AML-193 (cell line): Measurements from ENCODE around the gene RPL18A.
A peak's percentile ranks its signal among the peaks of the same experiment; 100 is the strongest.

ENCODE experiments used
- DNase-seq, 2 experiments: peaks; one replicate each; lab custom pipeline; 2025; lab: John Stamatoyannopoulos, UW

The RPL18A gene

DNA sequence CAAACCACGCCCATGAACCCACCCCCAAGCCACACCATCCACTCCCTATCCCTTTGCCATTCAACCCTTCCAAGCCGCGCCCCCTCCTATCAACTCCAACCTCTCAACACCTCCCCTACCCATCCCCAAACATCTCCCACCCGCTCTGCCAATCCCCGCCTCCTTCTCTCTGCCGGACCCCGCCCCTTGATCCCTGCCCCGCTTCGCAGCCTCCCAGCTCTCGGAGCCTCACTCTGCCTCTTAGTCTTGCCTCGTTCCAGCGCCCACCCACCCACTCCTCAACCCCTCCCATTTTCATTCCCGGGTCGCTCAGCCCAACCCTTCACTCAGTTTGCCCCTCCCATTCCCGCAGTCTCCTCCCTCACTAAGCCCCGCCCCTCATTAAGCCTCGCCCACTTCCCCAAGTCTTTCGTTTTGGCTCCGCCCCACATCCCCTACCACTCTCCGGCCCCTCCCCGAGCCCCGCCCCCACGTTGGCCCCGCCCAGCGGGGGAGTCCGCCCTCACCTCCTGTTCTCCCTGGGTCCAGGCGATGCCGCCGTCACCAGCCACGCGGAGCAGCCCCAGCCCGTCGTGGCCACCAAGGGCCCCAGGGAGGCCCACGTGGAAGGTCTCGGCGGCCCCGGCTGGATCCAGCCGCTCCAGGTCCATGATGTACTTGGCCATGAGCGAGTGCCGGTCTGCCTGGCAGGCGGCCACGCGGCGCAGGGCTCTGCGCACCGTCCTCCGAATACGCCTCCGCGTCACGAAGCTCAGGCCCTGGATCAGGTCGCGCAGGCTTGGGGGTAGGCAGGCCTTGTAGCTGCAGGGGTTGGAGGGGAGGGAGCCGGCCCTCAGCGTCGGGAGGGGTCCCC, 17.7 kb upstream of the RPL18A start:
- DNase-seq, result no peak

DNA sequence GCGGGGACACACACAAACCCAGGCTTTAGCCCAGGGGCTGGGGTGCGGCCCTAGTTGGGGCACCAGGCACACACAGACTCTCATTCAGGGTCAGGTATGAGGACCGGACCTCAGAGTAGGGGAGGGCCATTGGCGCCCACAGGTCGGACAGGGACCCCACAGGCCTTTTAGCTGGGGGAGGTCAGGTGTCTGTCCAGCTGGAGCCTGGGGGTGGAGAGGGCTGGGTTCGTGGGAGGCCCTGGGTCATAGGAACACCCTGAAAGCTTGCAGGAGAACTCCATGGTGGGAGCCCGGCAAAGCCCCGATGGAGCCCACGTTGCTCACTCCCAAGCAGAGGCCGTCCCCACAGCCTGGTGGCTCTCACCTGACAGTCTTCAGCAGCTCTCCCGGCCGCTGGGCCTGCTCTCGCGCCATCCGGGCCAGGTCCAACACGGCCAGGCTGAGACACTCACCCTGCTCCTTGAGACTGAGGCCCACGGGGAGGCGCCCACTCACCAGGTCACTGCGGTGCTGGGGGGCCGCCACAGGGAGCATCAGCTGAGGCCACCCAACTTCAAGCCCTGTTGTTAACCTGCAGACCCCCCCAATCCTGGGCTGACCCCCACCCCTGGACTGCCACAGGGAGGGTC, 16.9 kb upstream of the RPL18A start:
- no peak for DNase-seq

DNA sequence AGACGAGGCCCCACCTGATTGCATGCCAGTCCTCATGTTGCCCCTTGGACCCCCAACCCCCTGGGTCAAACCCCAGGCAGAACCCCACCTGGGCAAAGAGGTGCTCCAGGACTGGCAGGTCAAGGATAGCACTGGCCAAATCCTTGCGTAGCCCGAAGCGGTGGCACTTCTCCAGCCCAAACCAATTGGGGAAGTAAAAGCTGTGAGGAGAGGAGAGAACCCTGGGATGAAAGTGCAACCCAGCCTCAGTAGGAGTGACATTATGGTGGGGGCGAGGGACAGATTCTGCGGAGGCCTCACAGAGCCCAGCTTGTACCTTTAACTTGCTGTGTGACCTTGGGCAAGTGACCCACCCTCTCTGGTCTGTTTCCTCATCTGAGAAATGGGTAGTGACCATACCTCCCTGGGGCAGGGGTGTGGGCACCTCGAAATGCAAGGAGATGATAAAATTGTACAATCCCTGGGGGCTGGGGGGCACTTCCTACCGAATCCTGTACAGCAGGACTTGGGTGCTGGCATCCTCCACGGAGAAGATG, 16.4 kb upstream of the RPL18A start:
- DNase-seq, result no peak

DNA sequence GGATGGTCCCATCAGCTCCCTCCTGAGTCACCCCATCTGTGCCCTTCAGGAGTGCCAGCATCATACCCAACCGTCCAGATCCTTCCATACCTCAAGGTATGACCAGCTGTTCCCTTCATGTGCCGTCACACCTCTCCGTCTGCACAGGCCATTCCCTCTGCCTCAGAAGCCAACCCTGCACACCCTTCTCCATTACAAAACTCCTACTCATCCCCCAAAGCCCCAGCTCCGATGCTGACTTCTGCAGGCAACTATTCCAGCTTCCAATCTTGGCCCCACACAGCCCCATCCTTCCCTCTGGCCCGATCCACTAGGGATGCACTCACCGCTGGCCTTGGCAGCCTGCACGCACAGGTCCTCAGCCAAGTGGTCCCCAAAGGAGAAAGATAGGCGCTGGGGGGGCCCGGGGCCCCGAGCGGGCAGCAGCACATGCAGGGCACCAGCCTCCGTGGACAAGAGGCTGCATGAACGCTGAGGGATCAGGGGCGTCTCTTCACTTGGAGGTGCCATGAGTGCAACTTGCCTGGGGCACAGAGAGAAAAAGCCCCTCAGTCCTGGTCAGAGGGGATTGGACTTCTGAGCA, 15.7 kb upstream of the RPL18A start:
- DNase-seq, result no peak

DNA sequence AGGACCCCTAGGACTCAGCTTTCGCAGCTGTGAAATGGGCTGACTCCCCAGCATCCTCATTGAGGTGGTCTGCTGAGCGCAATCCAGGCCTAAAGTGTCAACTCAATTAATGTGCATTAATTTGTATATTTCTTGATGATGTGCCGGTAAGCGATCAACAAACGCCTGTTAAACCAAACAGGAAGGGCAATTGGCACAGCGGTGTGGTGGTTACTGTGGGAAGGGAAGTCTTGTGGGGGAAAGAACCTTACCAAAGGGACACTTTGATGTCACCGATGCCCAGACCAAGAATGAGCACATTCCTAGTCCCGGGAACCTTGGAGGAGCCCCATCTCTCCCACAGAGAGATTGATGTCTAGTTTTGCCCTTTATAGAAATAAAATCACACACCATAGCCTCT, 13.6 kb upstream of the RPL18A start:
- no peak for DNase-seq

DNA sequence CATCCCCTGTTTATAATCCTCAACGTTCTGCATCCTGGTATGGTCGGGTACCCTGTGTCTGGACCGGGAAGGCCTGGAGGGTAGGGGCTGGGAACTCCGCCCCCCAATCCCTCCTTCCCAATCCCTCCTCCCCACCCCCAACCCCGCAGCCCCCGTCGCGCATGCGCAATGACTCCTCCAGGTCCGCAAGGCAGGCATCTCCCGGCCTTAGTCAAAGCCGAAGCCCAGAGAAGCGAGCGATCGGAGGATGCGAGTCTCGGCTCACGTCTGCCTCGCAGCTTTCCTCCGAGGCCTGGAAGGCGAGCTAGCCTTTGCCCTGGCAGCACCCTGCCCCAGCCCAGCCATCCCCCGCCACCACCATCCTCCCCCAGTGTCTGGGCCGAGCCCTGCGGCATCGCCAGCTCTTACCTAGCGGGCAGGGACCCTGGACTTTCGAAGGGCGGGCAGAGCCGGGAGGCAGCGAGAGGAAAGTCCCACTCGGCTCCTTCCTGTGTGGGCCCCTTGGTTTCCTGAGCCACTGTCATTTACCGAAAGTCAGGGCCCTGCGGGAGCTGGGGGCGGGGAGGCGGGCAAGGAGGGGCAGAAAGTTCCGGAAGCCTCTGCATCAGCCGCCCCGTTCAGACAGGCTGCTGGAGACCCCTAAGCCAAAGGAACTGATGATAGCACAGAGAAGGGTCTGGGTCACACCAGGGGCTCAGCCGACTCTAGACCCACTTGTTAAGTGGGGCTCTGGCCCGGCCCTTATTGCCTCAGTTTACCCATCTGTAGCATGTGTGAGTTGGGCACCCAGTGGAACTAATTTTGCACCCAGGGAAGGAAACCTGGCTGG, 12.0 kb upstream of the RPL18A start, which contains the start of gene JAK3:
Gene JAK3, minus strand, starts transcription at position 445 of the 829 bp plus-strand sequence. CDS start 3,565 bp downstream, outside the sequence.
- DNase-seq, result no peak

DNA sequence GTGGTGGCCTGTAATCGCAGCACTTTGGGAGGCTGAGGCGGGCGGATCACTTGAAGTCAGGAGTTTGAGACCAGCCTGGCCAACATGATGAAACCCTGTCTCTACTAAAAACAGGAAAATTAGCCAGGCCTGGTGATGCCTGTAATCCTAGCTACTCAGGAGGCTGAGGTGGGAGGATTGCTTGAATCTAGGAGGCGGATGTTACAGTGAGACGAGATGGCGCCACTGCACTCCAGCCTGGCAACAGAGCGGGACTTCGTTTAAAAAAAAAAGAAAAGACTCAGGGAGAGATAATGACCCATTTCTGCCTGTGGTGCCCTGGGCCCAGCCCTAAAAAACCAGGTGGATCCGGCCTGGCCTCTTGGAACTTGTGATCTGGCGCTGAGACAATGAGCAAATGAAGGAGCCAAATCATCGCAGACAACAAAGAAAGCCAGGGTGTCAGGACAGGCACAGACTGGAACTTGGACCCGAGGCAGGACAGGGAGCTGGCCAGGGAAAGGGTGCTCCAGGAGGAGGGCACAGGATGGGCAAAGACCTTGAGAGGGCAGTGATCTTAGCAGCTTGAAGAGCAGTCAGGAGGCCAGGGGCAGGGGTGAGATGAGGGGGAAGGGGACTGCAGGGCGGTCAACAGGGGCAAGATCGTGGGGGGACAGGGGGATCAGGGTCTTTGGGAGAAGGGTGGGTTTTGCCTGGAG, 11.0 kb upstream of the RPL18A start:
- no peak for DNase-seq

DNA sequence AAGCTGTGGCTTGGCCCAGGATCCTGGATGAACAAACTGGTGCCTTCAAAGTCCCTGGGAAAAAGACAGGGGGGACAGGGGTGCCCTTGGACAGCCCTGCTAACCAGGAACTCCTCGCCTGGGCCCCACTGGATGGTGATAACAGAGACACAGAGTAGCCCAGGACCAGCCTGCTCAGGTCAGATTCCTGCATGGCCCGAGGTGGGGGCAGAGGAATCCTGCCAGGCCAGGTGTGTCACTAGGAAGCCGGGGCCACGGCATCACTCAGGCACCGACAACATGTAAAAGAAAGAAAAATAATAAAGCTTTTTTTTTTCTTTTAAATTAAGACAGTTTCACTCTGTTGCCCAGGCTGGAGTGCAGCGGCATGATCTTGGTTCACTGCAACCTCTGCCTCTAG, 5.6 kb upstream of the RPL18A start:
- DNase-seq, result no peak

DNA sequence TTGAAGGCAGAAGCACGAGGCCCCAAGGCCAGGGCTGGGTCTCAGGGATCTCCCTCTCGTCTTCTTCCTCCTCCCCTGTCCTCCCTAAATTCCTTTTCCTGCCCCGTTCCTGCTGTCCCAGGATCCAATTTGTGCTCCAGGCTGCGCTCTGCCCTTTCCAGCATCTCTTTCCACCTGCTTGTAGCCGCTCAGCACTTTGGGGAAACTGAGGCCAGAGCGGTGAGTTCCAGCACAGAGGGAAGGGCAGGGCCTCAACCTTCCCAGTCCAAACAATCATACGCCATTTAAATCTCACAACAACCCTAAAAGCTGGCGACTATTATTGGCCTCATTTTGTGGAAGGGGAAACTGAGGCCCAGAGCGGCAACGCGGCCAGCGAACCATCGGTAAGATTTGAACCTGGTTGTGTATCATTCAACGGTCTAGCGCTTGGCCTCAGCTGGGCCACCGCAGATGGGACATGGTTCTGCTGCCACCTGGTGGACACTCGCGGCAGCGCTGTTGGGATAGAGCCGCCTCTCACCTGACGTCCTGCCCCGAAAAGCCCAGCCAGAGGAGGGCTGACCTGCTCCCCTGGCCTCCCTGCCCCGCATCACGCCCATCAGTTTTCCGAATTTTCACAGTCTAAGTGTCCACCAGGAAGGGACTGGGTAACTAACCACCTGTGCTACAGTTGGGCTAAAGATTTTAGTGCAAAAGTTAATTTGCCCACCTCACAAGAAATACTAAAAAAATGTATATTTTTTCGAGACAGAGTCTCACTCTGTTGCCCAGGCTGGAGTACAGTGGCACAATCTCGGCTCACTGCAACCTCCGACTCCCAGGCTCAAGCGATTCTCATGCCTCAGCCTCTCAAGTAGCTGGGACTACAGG, 4.2 kb upstream of the RPL18A start:
- DNase-seq, result peak; percentile 63 to 67

DNA sequence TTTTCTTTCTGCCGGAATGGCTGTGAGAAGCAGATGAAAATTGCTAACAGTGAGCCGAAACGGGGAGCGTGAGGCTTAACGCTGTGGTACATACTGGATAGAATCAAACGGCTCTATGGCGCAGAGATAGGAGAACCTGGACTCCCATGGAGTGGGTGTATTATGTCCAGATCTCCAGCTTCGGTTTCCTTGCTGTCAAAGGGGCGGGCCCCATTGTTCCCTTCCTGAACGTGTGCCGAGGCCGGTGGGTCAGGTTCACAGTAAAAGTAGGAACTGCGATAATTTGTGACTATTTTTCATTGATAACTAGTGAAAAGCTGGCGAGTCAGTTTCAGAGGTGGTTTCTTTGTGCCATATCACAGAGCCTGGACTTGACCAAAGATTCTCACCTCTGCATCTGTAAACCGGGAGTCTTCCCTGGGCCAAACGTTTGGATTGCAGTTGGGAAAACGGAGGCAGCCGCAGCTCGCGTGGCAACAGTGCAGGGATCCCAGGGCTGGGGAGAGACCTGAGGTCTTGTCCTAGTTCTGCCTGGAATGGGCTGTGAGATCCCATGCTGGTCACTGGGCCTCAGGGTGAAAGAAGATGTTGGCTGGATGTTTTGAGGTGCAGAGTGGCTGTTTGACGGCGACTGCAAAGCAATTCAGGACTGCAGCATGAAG, 752 bp downstream of the RPL18A start:
- no peak for DNase-seq

DNA sequence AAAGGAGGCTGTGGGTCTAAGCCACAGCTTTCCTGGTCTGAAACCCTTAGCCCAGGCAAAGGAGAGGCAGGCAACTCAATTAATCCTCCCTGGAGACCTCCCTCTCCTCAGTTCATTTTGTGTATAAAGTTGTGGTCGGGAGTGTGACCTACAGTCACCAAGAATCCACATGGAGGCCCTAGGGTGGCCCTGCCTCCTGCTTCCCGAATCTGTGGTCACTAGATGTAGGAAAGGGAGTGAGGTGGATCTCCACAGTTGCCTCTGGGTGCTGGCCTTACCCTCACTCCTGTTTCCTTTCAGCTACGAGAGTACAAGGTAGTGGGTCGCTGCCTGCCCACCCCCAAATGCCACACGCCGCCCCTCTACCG, 1.3 kb downstream of the RPL18A start:
- no peak for DNase-seq

DNA sequence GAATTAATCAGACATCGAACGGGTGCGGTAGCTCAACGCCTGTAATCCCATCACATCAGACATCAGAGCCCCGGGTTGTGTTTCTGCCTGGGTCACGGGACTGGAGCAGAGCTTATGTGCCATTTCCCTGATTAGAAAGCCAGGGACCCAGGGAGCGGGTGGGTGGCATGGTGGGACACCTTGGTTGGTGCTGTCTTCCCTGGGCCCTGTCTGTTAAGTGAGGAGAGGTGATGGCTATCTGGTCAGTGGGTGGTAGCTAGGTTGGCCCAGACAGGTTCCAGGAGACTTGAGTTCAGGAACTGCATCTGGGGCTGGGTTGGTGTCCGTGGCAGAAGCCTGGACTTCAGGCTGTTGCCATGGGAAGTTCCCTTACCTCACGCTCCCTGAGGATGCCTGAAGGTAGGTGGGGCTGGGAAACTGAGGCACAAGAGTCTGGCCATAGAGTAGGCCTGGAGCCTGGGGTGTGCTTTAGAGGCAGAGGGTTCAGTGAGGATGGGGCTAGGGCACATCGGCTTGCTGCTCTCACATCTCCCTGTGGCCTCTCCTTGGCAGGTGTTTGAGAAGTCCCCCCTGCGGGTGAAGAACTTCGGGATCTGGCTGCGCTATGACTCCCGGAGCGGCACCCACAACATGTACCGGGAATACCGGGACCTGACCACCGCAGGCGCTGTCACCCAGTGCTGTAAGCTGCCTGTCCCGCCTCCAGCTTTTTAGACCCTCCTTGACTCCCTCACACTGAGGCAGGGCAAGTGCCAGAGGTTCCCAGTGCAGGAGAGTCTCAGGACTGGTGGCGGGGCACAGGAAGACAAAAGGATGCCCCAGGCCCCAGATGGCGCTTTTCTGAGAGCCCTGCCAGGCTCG, 2.1 kb downstream of the RPL18A start:
- DNase-seq, result no peak

DNA sequence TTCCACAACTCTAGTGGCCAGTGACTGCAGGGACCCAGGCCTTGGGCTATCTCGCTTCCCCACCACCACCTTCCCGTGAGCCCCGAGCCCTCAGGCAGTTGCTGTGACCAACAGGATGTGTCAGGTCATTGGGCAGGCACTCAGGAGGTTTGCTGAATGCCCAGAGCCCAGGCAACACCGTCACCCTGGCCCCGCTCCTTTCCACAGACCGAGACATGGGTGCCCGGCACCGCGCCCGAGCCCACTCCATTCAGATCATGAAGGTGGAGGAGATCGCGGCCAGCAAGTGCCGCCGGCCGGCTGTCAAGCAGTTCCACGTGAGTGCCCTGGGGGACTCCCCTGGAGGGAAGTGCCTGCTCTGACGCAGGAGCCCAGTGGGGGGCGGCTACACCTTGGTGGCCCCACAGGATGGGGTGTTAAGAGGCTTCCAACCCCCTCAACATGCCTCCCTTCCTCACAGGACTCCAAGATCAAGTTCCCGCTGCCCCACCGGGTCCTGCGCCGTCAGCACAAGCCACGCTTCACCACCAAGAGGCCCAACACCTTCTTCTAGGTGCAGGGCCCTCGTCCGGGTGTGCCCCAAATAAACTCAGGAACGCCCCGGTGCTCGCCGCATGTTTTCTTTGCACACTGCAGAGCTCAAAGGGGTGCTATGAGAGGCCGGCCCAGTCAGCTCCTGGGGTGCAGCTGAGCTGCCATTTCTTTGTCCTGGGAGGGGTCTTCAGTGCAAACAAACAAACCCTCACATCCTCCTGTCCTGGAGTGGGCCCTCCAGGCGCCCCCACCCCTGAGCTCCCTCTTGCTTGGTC, 3.2 kb downstream of the RPL18A start:
- no peak for DNase-seq

DNA sequence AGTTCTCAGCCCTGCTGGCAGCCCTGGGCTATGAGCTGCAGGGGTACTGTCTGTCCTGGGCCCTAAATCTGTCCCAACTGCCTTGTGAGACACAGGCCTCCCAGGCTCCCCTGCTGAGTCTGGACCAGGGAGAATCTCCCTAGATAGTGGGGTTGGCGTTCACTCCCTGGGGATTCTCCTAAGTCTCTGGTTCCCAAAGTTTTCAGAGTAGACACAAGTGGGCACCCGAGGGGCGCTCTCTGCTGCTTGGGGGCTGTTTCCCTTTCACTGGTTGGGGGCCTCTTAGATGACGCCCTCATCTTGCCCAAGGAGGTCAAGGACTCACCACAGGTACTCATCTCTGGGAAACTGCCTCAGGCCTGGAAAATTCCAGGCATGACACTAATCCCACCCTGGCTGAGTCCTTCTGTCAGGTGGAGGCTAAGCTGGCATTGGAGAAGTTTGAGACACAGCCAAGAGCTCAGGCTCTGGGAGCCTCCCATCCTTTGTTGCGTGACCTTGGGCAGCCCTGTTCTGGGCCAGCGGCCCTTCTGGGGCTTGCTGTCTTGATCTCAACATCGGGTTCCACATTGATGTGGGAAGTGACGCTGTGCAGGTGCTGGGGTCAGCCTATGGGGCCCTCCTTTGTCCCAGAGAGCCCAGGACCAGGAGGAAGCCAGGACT, 3.9 kb downstream of the RPL18A start:
- DNase-seq, result no peak

DNA sequence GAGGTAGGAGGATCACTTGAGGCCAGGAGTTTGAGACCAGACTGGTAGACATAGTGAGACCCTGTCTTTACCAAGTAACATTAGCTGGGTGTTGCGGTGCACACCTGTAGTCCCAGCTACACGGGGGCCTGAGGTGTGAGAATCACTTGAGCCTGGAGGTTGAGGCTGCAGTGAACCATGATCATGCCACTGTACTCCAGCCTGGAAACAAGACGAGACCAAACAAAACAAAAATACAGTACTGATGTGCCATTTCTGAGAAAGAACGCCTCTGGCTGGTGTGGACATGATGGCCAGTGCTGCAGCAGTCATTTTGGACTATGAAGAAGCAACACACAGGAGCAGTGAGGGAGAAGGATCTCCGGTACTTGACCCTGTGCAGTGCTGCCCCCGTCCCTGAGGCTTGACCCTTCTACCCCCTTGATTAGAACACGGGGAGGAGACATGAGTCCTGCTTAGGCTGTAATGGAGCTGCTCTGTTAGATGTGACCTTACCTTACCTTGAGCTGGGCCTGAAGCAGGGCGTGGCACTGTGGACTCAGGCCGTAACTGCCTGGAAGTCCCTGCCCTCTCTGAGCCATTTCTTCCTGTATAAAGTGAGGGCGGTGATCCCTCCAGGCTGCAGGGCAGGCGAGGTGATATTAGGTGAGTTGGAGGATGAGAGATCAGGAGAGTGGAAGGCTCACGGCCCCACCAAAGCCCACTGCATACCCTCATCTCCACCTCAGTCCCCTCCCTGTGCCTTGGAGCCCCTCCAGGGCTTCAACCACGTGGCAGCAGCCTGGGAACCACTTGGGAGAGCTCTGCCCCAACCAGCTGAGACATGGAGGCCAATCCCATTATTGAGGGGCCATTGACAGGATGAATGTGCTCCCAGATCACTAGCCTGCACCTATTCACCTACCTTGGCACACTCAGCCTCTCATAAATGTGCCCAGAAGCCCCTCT, 5.9 kb downstream of the RPL18A start:
- no peak for DNase-seq

DNA sequence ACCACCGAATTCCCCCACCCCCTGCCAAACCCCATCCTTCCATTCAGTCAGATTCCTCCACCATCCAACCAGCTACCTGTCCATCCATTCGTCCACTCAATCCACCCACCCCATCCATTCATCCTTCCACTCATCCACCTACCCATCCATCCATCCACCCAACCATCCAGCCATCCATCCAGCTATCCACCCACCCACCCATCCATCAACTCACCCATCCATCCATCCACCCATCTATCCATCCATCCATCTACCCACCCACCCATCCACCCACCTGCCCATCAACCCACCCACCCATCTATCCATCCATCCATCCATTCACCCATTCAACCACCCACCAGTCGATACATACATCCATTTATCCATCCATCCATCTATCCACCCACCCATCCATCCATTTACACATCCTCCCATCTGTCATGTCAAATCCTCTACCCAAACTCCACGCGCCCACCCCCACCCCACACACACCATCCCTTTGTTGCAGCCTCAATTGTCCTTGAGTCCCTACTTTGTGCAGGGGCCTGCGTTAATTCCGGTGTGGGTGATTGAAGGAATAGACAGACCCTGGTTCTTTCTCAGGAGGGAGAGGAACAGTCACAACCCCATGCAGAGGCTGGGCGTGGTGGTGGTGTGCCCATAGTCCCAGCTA, 6.7 kb downstream of the RPL18A start:
- no peak for DNase-seq
